Measurements from ENCODE around the gene CTNNBL1. TPM values are rescaled to one million over a fixed set of nuclear protein-coding genes. Genes with fewer than 3 reads are reported as not detected.
A peak's percentile ranks its signal among the peaks of the same experiment; 100 is the strongest.
"Not testable (repeated sequence)": the region's sequence is repeated elsewhere in the genome, so short reads cannot be mapped to it uniquely, and the experiment has no call there.

The CTNNBL1 gene
- total RNA-seq, 2 experiments from 2014 or later: 75.5 to 75.9 TPM

- CTCF ChIA-PET; POLR2A ChIA-PET; H3K9me3 Mint-ChIP-seq (ENCODE audit: insufficient read depth); H3K4me1 Mint-ChIP-seq (ENCODE audit: low read depth); ATAC-seq; H3K4me3 Mint-ChIP-seq; H3K27ac Mint-ChIP-seq; DNase-seq; H3K36me3 Mint-ChIP-seq (ENCODE audit: low read depth): not testable (repeated sequence)
- H3K27me3 Mint-ChIP-seq (ENCODE audit: low read depth): peaks cover 18% of the 10 kb centered on the region
These were observed 10.7 kb upstream of the CTNNBL1 start for GRCh38 chr20:37683146-37683545.

GRCh38 chr20:37686762-37687477, 6.9 kb upstream of the CTNNBL1 start:
- H3K9me3 Mint-ChIP-seq (ENCODE audit: insufficient read depth): no peaks in the 10 kb centered on the region
- H3K4me1 Mint-ChIP-seq (ENCODE audit: low read depth): peaks cover 1% of the 10 kb centered on the region
- H3K27me3 Mint-ChIP-seq (ENCODE audit: low read depth): peaks cover 26% of the 10 kb centered on the region
- no peak for ATAC-seq
- H3K27ac Mint-ChIP-seq: no peak overlapping the region
- H3K36me3 Mint-ChIP-seq (ENCODE audit: low read depth): no peaks in the 10 kb centered on the region
- no peak overlapping the region for H3K4me3 Mint-ChIP-seq
- ChIA-PET CTCF (no interaction called here), POLR2A (no interaction called here)
- no peak for DNase-seq

GRCh38 chr20:37687478-37687805, 6.4 kb upstream of the CTNNBL1 start:
- DNase-seq: no peak
- H3K36me3 Mint-ChIP-seq (ENCODE audit: low read depth): no peaks in the 10 kb centered on the region
- H3K4me1 Mint-ChIP-seq (ENCODE audit: low read depth): peaks cover 1% of the 10 kb centered on the region
- no peak overlapping the region for H3K27ac Mint-ChIP-seq
- POLR2A ChIA-PET: no interaction called here
- H3K4me3 Mint-ChIP-seq: no peak overlapping the region
- peaks cover 27% of the 10 kb centered on the region for H3K27me3 Mint-ChIP-seq (ENCODE audit: low read depth)
- H3K9me3 Mint-ChIP-seq (ENCODE audit: insufficient read depth): no peaks in the 10 kb centered on the region
- ATAC-seq: no peak
- CTCF ChIA-PET: no interaction called here

- ATAC-seq: no peak
These were observed 5.7 kb upstream of the CTNNBL1 start for GRCh38 chr20:37688093-37688492.

GRCh38 chr20:37690626-37691369, 3.0 kb upstream of the CTNNBL1 start:
- ATAC-seq (no peak), DNase-seq (no peak)
- Mint-ChIP-seq H3K36me3 (ENCODE audit: low read depth) (peaks cover 3% of the 10 kb centered on the region), H3K4me1 (ENCODE audit: low read depth) (peaks cover 16% of the 10 kb centered on the region), H3K27me3 (ENCODE audit: low read depth) (peaks cover 24% of the 10 kb centered on the region), H3K4me3 (no peak overlapping the region), H3K27ac (no peak overlapping the region), H3K9me3 (ENCODE audit: insufficient read depth) (no peaks in the 10 kb centered on the region)
- CTCF ChIA-PET: no interaction called here
- POLR2A ChIA-PET: no interaction called here

More at GRCh38 chr20:37688093-37688492, 5.7 kb upstream of the CTNNBL1 start:
- H3K36me3 Mint-ChIP-seq (ENCODE audit: low read depth): no peaks in the 10 kb centered on the region
- H3K9me3 Mint-ChIP-seq (ENCODE audit: insufficient read depth): no peaks in the 10 kb centered on the region
- ChIA-PET CTCF (interaction anchor here (0.7 kb wide), 1 partner anchor 576 kb away, joined by 3 read pairs; no protein-coding TSS in a partner anchor), POLR2A (no interaction called here)
- DNase-seq: no peak
- H3K4me3 Mint-ChIP-seq: no peak overlapping the region
- peaks cover 29% of the 10 kb centered on the region for H3K27me3 Mint-ChIP-seq (ENCODE audit: low read depth)
- H3K4me1 Mint-ChIP-seq (ENCODE audit: low read depth): peaks cover 2% of the 10 kb centered on the region
- no peak overlapping the region for H3K27ac Mint-ChIP-seq

GRCh38 chr20:37692459-37693166, 1.2 kb upstream of the CTNNBL1 start:
- DNase-seq (no peak), ATAC-seq (no peak)
- Mint-ChIP-seq H3K27ac (no peak overlapping the region), H3K27me3 (ENCODE audit: low read depth) (peaks cover 19% of the 10 kb centered on the region), H3K4me3 (no peak overlapping the region), H3K36me3 (ENCODE audit: low read depth) (peaks cover 10% of the 10 kb centered on the region), H3K9me3 (ENCODE audit: insufficient read depth) (no peaks in the 10 kb centered on the region), H3K4me1 (ENCODE audit: low read depth) (peaks cover 18% of the 10 kb centered on the region)
- POLR2A ChIA-PET: no interaction called here
- CTCF ChIA-PET: no interaction called here

GRCh38 chr20:37693242-37693634, 592 bp upstream of the CTNNBL1 start:
- DNase-seq (no peak), ATAC-seq (no peak)
- peak overlapping the region; percentile 99 for H3K4me3 Mint-ChIP-seq
- ChIA-PET POLR2A (no interaction called here), CTCF (no interaction called here)
- H3K27ac Mint-ChIP-seq: peak overlapping the region; percentile 95
- H3K4me1 Mint-ChIP-seq (ENCODE audit: low read depth): peaks cover 18% of the 10 kb centered on the region
- no peaks in the 10 kb centered on the region for H3K9me3 Mint-ChIP-seq (ENCODE audit: insufficient read depth)
- peaks cover 10% of the 10 kb centered on the region for H3K36me3 Mint-ChIP-seq (ENCODE audit: low read depth)
- H3K27me3 Mint-ChIP-seq (ENCODE audit: low read depth): peaks cover 17% of the 10 kb centered on the region

- DNase-seq (no peak), ATAC-seq (no peak)
- Mint-ChIP-seq H3K27me3 (ENCODE audit: low read depth) (peaks cover 8% of the 10 kb centered on the region), H3K9me3 (ENCODE audit: insufficient read depth) (no peaks in the 10 kb centered on the region), H3K27ac (no peak overlapping the region), H3K36me3 (ENCODE audit: low read depth) (peaks cover 10% of the 10 kb centered on the region), H3K4me1 (ENCODE audit: low read depth) (peaks cover 18% of the 10 kb centered on the region), H3K4me3 (peak overlapping the region; percentile 22)
- CTCF ChIA-PET: no interaction called here
- POLR2A ChIA-PET: interaction anchor here (0.6 kb wide), 1 partner anchor 14 kb away, joined by 3 read pairs; no protein-coding TSS in a partner anchor
These were observed 2.0 kb downstream of the CTNNBL1 start for GRCh38 chr20:37695684-37696342.

- Mint-ChIP-seq H3K27ac (no peak overlapping the region), H3K4me1 (ENCODE audit: low read depth) (peaks cover 18% of the 10 kb centered on the region), H3K4me3 (no peak overlapping the region), H3K9me3 (ENCODE audit: insufficient read depth) (no peaks in the 10 kb centered on the region), H3K36me3 (ENCODE audit: low read depth) (peaks cover 10% of the 10 kb centered on the region), H3K27me3 (ENCODE audit: low read depth) (peaks cover 3% of the 10 kb centered on the region)
- ATAC-seq: no peak
- CTCF ChIA-PET: no interaction called here
- POLR2A ChIA-PET: no interaction called here
- no peak for DNase-seq
These were observed 3.5 kb downstream of the CTNNBL1 start for GRCh38 chr20:37697314-37697713.

GRCh38 chr20:37699202-37699601, 5.4 kb downstream of the CTNNBL1 start:
- ATAC-seq (no peak), DNase-seq (no peak)
- peaks cover 10% of the 10 kb centered on the region for H3K36me3 Mint-ChIP-seq (ENCODE audit: low read depth)
- H3K4me1 Mint-ChIP-seq (ENCODE audit: low read depth): peaks cover 13% of the 10 kb centered on the region
- ChIA-PET POLR2A (no interaction called here), CTCF (interaction anchor here (1.0 kb wide), 1 partner anchor 10 kb away, joined by 3 read pairs; no protein-coding TSS in a partner anchor)
- no peaks in the 10 kb centered on the region for H3K27me3 Mint-ChIP-seq (ENCODE audit: low read depth)
- no peak overlapping the region for H3K4me3 Mint-ChIP-seq
- no peaks in the 10 kb centered on the region for H3K9me3 Mint-ChIP-seq (ENCODE audit: insufficient read depth)
- no peak overlapping the region for H3K27ac Mint-ChIP-seq

GRCh38 chr20:37700301-37700700, 6.5 kb downstream of the CTNNBL1 start:
- CTCF ChIA-PET: interaction anchor here (0.6 to 1.0 kb wide), 2 partner anchors 9 to 1331 kb away, joined by 3 read pairs; no protein-coding TSS in a partner anchor
- peaks cover 8% of the 10 kb centered on the region for H3K4me1 Mint-ChIP-seq (ENCODE audit: low read depth)
- H3K36me3 Mint-ChIP-seq (ENCODE audit: low read depth): peaks cover 10% of the 10 kb centered on the region
- no peak overlapping the region for H3K4me3 Mint-ChIP-seq
- POLR2A ChIA-PET: no interaction called here
- ATAC-seq: no peak
- H3K27ac Mint-ChIP-seq: no peak overlapping the region
- no peaks in the 10 kb centered on the region for H3K27me3 Mint-ChIP-seq (ENCODE audit: low read depth)
- DNase-seq: no peak
- H3K9me3 Mint-ChIP-seq (ENCODE audit: insufficient read depth): no peaks in the 10 kb centered on the region

GRCh38 chr20:37701676-37702075, 7.8 kb downstream of the CTNNBL1 start:
- DNase-seq; CTCF ChIA-PET; H3K4me1 Mint-ChIP-seq (ENCODE audit: low read depth); POLR2A ChIA-PET; ATAC-seq; H3K27ac Mint-ChIP-seq; H3K36me3 Mint-ChIP-seq (ENCODE audit: low read depth); H3K27me3 Mint-ChIP-seq (ENCODE audit: low read depth); H3K9me3 Mint-ChIP-seq (ENCODE audit: insufficient read depth); H3K4me3 Mint-ChIP-seq: not testable (repeated sequence)

All from activated CD8-positive, alpha-beta T cell treated with anti-CD3 and anti-CD28 coated beads, Interleukin-2, amount 10 ng/mL, durations not matched to agents 7 days and 5 days (primary cell).